Superior temporal gyrus (tissue), 1 donor: ENCODE measurements around the gene OR1J4.
"Not testable (repeated sequence)": the region's sequence is repeated elsewhere in the genome, so short reads cannot be mapped to it uniquely, and the experiment has no call there.

Experiments
- DNase-seq: peaks from one replicate; pipeline ENCODE4 v3.0.0-alpha.2; 2016; ENCODE audit errors: extremely low spot score

Gene OR1J4

GRCh38 chr9:122518841-122519240 lies at the start of gene OR1J4:
TSS of gene OR1J4 (plus strand) at chr9:122519141. CDS start at chr9:122519141, 0 bp downstream.
- no peak for DNase-seq

GRCh38 chr9:122474561-122474960 lies 44.4 kb upstream of the OR1J4 start:
- DNase-seq: no peak

- DNase-seq: peak; percentile 43
Measured at GRCh38 chr9:122475717-122476116, 43.2 kb upstream of the OR1J4 start.

GRCh38 chr9:122477346-122477745 lies 41.6 kb upstream of the OR1J4 start:
- DNase-seq: no peak

- no peak for DNase-seq
Measured at GRCh38 chr9:122477826-122478225, 41.1 kb upstream of the OR1J4 start, which contains the start of gene OR1J1. TSS of gene OR1J1 (minus strand) at chr9:122477926. CDS start at chr9:122477926, 0 bp downstream.

GRCh38 chr9:122479062-122479461 lies 39.9 kb upstream of the OR1J4 start:
- DNase-seq: no peak

GRCh38 chr9:122498883-122499288 lies 20.1 kb upstream of the OR1J4 start:
- peak; percentile 17 for DNase-seq

GRCh38 chr9:122506964-122507363 lies 12.0 kb upstream of the OR1J4 start:
- DNase-seq: no peak

- no peak for DNase-seq
Measured at GRCh38 chr9:122510502-122510901, 8.4 kb upstream of the OR1J4 start, which contains the start of gene OR1J2. TSS of gene OR1J2 (plus strand) at chr9:122510802. CDS start at chr9:122510802, 0 bp downstream.

GRCh38 chr9:122518226-122518625 lies 715 bp upstream of the OR1J4 start:
- no peak for DNase-seq

- DNase-seq: no peak
Measured at GRCh38 chr9:122519376-122519775, 435 bp downstream of the OR1J4 start.

- no peak for DNase-seq
Measured at GRCh38 chr9:122526602-122527001, 7.7 kb downstream of the OR1J4 start.

- no peak for DNase-seq
Measured at GRCh38 chr9:122527193-122527592, 8.3 kb downstream of the OR1J4 start, which contains the start of gene OR1N1. TSS of gene OR1N1 (minus strand) at chr9:122527293. CDS start at chr9:122527293, 0 bp downstream.

- DNase-seq: not testable (repeated sequence)
Measured at GRCh38 chr9:122531157-122531556, 12.2 kb downstream of the OR1J4 start.

GRCh38 chr9:122536134-122536533 lies 17.2 kb downstream of the OR1J4 start:
- no peak for DNase-seq

GRCh38 chr9:122537066-122537465 lies 18.1 kb downstream of the OR1J4 start:
- DNase-seq: not testable (repeated sequence)

GRCh38 chr9:122538757-122539156 lies 19.8 kb downstream of the OR1J4 start:
- DNase-seq: no peak

- no peak for DNase-seq
Measured at GRCh38 chr9:122546196-122546595, 27.3 kb downstream of the OR1J4 start.

- no peak for DNase-seq
Measured at GRCh38 chr9:122551371-122551770, 32.4 kb downstream of the OR1J4 start.

GRCh38 chr9:122552812-122553211 lies 33.9 kb downstream of the OR1J4 start, which contains the start of gene OR1N2:
TSS of gene OR1N2 (plus strand) at chr9:122553112. CDS start at chr9:122553212, 100 bp downstream.
- DNase-seq: no peak

- DNase-seq: no peak
Measured at GRCh38 chr9:122561446-122561845, 42.5 kb downstream of the OR1J4 start.

GRCh38 chr9:122562134-122562760 lies 43.3 kb downstream of the OR1J4 start:
- no peak for DNase-seq

- DNase-seq: no peak
Measured at GRCh38 chr9:122567901-122568300, 49.0 kb downstream of the OR1J4 start.
